ENCODE data around the gene HEXB.

The HEXB gene

DNA sequence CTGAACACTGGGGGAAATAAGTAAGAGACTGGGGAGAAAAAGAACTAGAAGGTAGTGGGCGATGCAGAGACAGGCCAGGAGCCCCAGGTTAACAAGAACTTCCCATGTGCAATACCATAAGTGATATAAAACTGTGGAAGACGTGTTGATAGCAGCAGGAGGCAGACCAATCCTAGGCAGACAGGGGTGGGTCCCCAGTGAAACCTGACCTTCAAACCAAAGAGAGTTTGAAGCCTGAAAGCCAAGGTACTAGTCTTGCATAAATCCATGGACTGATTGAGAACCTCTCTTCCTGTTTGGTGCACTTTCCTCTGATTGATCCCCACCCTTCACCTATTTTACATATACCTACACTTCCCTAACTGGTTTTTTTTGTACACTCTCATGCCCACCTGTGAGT, 15.2 kb upstream of the HEXB start:
- H3K27me3 ChIP-seq (ENCODE audit: insufficient read depth, low read length): peaks cover 11% of the 10 kb centered on the region; the same call in 1 of the 2 replicates
- no peaks in the 10 kb centered on the region for H4K20me1 ChIP-seq (ENCODE audit: insufficient read depth, low read length)
- H3K36me3 ChIP-seq (ENCODE audit: insufficient read depth, low read length): no peaks in the 10 kb centered on the region; the same call in 1 of the 2 replicates
- no peak overlapping the region for H3K27ac ChIP-seq (ENCODE audit: low read depth, low read length, poor library complexity, severe bottlenecking)
- no peaks in the 10 kb centered on the region for H3K4me1 ChIP-seq (ENCODE audit: insufficient read depth, low read length, severe bottlenecking)
- no peaks in the 10 kb centered on the region for H3K79me2 ChIP-seq (ENCODE audit: insufficient read depth, low read length)
- no peak for TF ChIP-seq EZH2 (IDR thresholded peaks at IDR 0.05; ENCODE audit: borderline replicate concordance, low read length)
- TF ChIP-seq, protein P1, sequence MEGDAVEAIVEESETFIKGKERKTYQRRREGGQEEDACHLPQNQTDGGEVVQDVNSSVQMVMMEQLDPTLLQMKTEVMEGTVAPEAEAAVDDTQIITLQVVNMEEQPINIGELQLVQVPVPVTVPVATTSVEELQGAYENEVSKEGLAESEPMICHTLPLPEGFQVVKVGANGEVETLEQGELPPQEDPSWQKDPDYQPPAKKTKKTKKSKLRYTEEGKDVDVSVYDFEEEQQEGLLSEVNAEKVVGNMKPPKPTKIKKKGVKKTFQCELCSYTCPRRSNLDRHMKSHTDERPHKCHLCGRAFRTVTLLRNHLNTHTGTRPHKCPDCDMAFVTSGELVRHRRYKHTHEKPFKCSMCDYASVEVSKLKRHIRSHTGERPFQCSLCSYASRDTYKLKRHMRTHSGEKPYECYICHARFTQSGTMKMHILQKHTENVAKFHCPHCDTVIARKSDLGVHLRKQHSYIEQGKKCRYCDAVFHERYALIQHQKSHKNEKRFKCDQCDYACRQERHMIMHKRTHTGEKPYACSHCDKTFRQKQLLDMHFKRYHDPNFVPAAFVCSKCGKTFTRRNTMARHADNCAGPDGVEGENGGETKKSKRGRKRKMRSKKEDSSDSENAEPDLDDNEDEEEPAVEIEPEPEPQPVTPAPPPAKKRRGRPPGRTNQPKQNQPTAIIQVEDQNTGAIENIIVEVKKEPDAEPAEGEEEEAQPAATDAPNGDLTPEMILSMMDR (IDR thresholded peaks at IDR 0.05; ENCODE audit: low read length): no peak
- no peaks in the 10 kb centered on the region for H3K9me2 ChIP-seq (ENCODE audit: low read depth, low read length)
- no peaks in the 10 kb centered on the region for H3F3A ChIP-seq (ENCODE audit: insufficient read depth, low read length)
- no peak overlapping the region for H3K4me3 ChIP-seq (ENCODE audit: low read depth, low read length, poor library complexity, severe bottlenecking)
- H3K9ac ChIP-seq (ENCODE audit: low read length): no peak overlapping the region
- no peak overlapping the region for H2AFZ ChIP-seq (ENCODE audit: low read length)
- no peak overlapping the region for H3K4me2 ChIP-seq (ENCODE audit: low read length)
- H3K9me3 ChIP-seq (ENCODE audit: low read length): peaks cover 3% of the 10 kb centered on the region; the same call in 1 of the 2 replicates

DNA sequence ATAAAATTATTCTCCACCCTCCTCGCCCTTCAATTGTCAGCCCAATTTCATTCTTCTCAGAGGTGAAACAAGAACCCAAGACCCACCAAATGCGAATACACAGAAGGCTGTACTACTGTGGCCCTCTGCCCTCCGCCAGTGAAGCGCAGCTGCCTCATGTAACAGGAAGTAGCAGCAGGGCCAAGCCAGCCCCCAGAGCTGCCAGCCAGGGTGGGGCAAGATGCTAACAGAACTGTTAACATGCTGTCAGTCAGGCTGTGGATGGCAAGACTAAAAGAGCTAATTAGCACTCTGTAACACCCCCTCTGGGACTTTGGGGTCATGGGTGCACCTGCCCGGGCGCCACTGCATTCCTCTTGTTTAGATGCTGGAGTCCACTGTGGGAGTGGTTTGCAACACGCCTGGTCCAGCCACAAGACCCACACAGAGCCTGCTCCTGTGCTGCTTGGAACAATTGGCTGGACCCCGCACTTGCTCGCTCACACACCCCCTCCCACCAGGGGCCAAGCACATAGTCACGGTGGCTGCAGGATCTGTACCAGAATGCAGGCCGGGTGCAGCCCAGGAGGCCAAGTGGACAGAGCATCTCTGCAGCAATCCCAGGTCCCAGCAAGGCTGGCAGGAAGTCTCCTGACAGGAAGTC, 14.5 kb upstream of the HEXB start:
- H3K4me3 ChIP-seq (ENCODE audit: low read depth, low read length, poor library complexity, severe bottlenecking): no peak overlapping the region

GRCh38 chr5:74672215-74672877, 12.7 kb upstream of the HEXB start:
- H2AFZ ChIP-seq (ENCODE audit: low read length): no peak overlapping the region

More for the DNA sequence above, 14.5 kb upstream of the HEXB start:
- Histone ChIP-seq H3K4me2 (ENCODE audit: low read length) (no peak overlapping the region), H3K79me2 (ENCODE audit: insufficient read depth, low read length) (no peaks in the 10 kb centered on the region), H3K27ac (ENCODE audit: low read depth, low read length, poor library complexity, severe bottlenecking) (no peak overlapping the region), H3K9me2 (ENCODE audit: low read depth, low read length) (no peaks in the 10 kb centered on the region), H2AFZ (ENCODE audit: low read length) (no peak overlapping the region), H3K4me1 (ENCODE audit: insufficient read depth, low read length, severe bottlenecking) (no peaks in the 10 kb centered on the region), H3K9me3 (ENCODE audit: low read length) (peaks cover 3% of the 10 kb centered on the region; the same call in 1 of the 2 replicates), H3F3A (ENCODE audit: insufficient read depth, low read length) (no peaks in the 10 kb centered on the region), H4K20me1 (ENCODE audit: insufficient read depth, low read length) (no peaks in the 10 kb centered on the region), H3K36me3 (ENCODE audit: insufficient read depth, low read length) (no peaks in the 10 kb centered on the region; the same call in 1 of the 2 replicates), H3K9ac (ENCODE audit: low read length) (no peak overlapping the region), H3K27me3 (ENCODE audit: insufficient read depth, low read length) (peaks cover 11% of the 10 kb centered on the region; the same call in 1 of the 2 replicates)
- TF ChIP-seq, protein P1 (IDR thresholded peaks at IDR 0.05; ENCODE audit: low read length): no peak
- no peak for TF ChIP-seq EZH2 (IDR thresholded peaks at IDR 0.05; ENCODE audit: borderline replicate concordance, low read length)

More at GRCh38 chr5:74672215-74672877, 12.7 kb upstream of the HEXB start:
- TF ChIP-seq EZH2 (IDR thresholded peaks at IDR 0.05; ENCODE audit: borderline replicate concordance, low read length): no peak
- TF ChIP-seq, protein P1 (IDR thresholded peaks at IDR 0.05; ENCODE audit: low read length): no peak
- Histone ChIP-seq H3K79me2 (ENCODE audit: insufficient read depth, low read length) (no peaks in the 10 kb centered on the region), H3K9me3 (ENCODE audit: low read length) (peaks cover 3% of the 10 kb centered on the region; the same call in 1 of the 2 replicates), H3K9ac (ENCODE audit: low read length) (no peak overlapping the region), H3K4me1 (ENCODE audit: insufficient read depth, low read length, severe bottlenecking) (no peaks in the 10 kb centered on the region), H3K4me3 (ENCODE audit: low read depth, low read length, poor library complexity, severe bottlenecking) (no peak overlapping the region), H4K20me1 (ENCODE audit: insufficient read depth, low read length) (no peaks in the 10 kb centered on the region), H3K36me3 (ENCODE audit: insufficient read depth, low read length) (no peaks in the 10 kb centered on the region; the same call in 1 of the 2 replicates), H3K4me2 (ENCODE audit: low read length) (no peak overlapping the region), H3K27ac (ENCODE audit: low read depth, low read length, poor library complexity, severe bottlenecking) (no peak overlapping the region), H3F3A (ENCODE audit: insufficient read depth, low read length) (no peaks in the 10 kb centered on the region), H3K27me3 (ENCODE audit: insufficient read depth, low read length) (peaks cover 7% of the 10 kb centered on the region; the same call in 1 of the 2 replicates), H3K9me2 (ENCODE audit: low read depth, low read length) (no peaks in the 10 kb centered on the region)

All from OCI-LY1 (cell line).